K562 (cell line): Measurements from ENCODE around the gene TLN1. TPM values are rescaled to one million over a fixed set of nuclear protein-coding genes. Genes with fewer than 3 reads are reported as not detected.

Experiments used
- ATAC-seq: fragments of 200-7000 bp; cut with Tn5 transposase; 3 replicates; pipeline ENCODE4 v1.9.1; 2020; ENCODE audit warnings: moderate library complexity
- BruUV-seq: library from RNA; stranded (reverse); fragments of 400-500 nt; replicated peaks from 2 replicates; lab custom pipeline; 2021; lab: Mats Ljungman, UMichigan
- CTCF ChIA-PET: fragments of 300-600 bp; formaldehyde crosslinking; extraction: SDS; loops from one replicate; lab custom pipeline; 2021; ENCODE audit warnings: low intra/inter-chr PET ratio; lab: Yijun Ruan, JAX
- POLR2A ChIA-PET: fragments of 300-600, 350-650 bp; sonication (Branson Sonifier 250); formaldehyde crosslinking; extraction: SDS; loops from one replicate; lab custom pipeline; 2021; ENCODE audit warnings: antibody characterized with exemption, inconsistent platforms; lab: Yijun Ruan, JAX
- DNase-seq, 4 experiments: peaks; one replicate each; pipeline versions ENCODE4 v3.0.0 to v3.0.0-alpha.2; 2011 to 2018; ENCODE audit warnings: low spot score in 3 of 4, mixed read lengths in 3 of 4; ENCODE audit errors: extremely low read depth in 1 of 4
- FAIRE-seq: peaks from 2 replicates; lab custom pipeline; 2011; peaks lifted over from hg19 to GRCh38; lab: Jason Lieb, UNC
- H2AFZ ChIP-seq: 2 replicates; pipeline ENCODE4 v1.6.0; 2011; ENCODE audit warnings: low read depth, low read length, control low read depth, inconsistent platforms
- H3K27ac ChIP-seq: fragments of 200-600 bp; 3 replicates; pipeline ENCODE4 v1.8.0; 2011; ENCODE audit warnings: low read depth, mild to moderate bottlenecking, control low read depth, inconsistent platforms, low read length, moderate library complexity, mixed read lengths; ENCODE audit errors: extremely low read depth
- H3K27me3 ChIP-seq, 2 experiments: fragments of 300-600 bp in 1 of 2; 2 replicates in 1 of 2; 3 replicates in 1 of 2; pipeline versions ENCODE4 v1.6.0 to v1.8.0; 2011; ENCODE audit warnings: inconsistent platforms in 2 of 2, low read length in 2 of 2, mild to moderate bottlenecking in 1 of 2, mixed read lengths in 1 of 2, moderate library complexity in 1 of 2; ENCODE audit not compliant: control insufficient read depth in 2 of 2, insufficient read depth in 2 of 2
- H3K36me3 ChIP-seq: fragments of 300-600 bp; 3 replicates; pipeline ENCODE4 v1.8.0; 2011; ENCODE audit warnings: mild to moderate bottlenecking, low read length, inconsistent platforms; ENCODE audit not compliant: control insufficient read depth, insufficient read depth
- H3K4me1 ChIP-seq, 2 experiments: fragments of 200-600 bp in 1 of 2; replicated peaks in 1 of 2; 2 replicates in 1 of 2; 3 replicates in 1 of 2; pipeline versions ENCODE4 v1.5.1 to v1.8.0; 2011; ENCODE audit warnings: inconsistent platforms in 2 of 2, low read length in 2 of 2, mild to moderate bottlenecking in 1 of 2, mixed read lengths in 1 of 2, moderate library complexity in 1 of 2; ENCODE audit not compliant: control insufficient read depth in 2 of 2, insufficient read depth in 2 of 2
- H3K4me2 ChIP-seq: 2 replicates; pipeline ENCODE4 v1.6.1; 2011; ENCODE audit warnings: low read length, control low read depth, inconsistent platforms, mixed read lengths; ENCODE audit not compliant: insufficient read depth
- H3K4me3 ChIP-seq: fragments of 200-600 bp; sonication (generic), shearing (Covaris generic); 2 replicates; pipeline ENCODE4 v1.5.1; 2016; ENCODE audit warnings: control low read depth, inconsistent platforms
- H3K79me2 ChIP-seq: fragments of 200-600 bp; 3 replicates; pipeline ENCODE4 v1.8.0; 2011; ENCODE audit warnings: low read length, inconsistent platforms; ENCODE audit not compliant: control insufficient read depth, insufficient read depth
- H3K9ac ChIP-seq, 2 experiments: 2 replicates each; pipeline versions ENCODE4 v1.6.0 to v1.6.1; 2011; ENCODE audit warnings: low read depth in 2 of 2, low read length in 2 of 2, control low read depth in 1 of 2, inconsistent platforms in 1 of 2, mild to moderate bottlenecking in 1 of 2, mixed read lengths in 1 of 2; ENCODE audit not compliant: insufficient read depth in 1 of 2
- H3K9me1 ChIP-seq: one replicate; pipeline ENCODE4 v1.6.0; 2011; ENCODE audit warnings: inconsistent platforms, mild to moderate bottlenecking, low read length, moderate library complexity; ENCODE audit not compliant: control insufficient read depth, insufficient read depth
- H3K9me3 ChIP-seq: replicated peaks from 2 replicates; pipeline ENCODE4 v1.5.1; 2011; ENCODE audit warnings: low read depth, low read length, inconsistent platforms; ENCODE audit not compliant: control insufficient read depth, insufficient read depth
- H4K20me1 ChIP-seq: replicated peaks from 2 replicates; pipeline ENCODE4 v1.6.1; 2011; ENCODE audit warnings: low read length, inconsistent platforms, mixed read lengths; ENCODE audit not compliant: control insufficient read depth, insufficient read depth
- ILF3 ChIP-seq: fragments of 450-650 bp; IDR thresholded peaks from 2 replicates; pipeline ENCODE4 v1.6.1; 2018; ENCODE audit warnings: antibody characterized with exemption, mild to moderate bottlenecking, moderate library complexity, borderline replicate concordance
- RBFOX2 ChIP-seq: fragments of 200-400 bp; formaldehyde crosslinking; IDR thresholded peaks from 2 replicates; pipeline ENCODE4 v1.6.1; 2017; ENCODE audit warnings: low read depth, mild to moderate bottlenecking, low read length, moderate library complexity
- WGBS: fragments of 100-300 bp; shearing (Covaris generic); methylation state at CpG from one replicate; pipeline ENCODE4 v1.1.6; 2016; ENCODE audit warnings: low coverage, mixed read lengths; ENCODE audit not compliant: insufficient coverage; ENCODE audit errors: missing lambda C conversion rate; 5-methylcytosine and 5-hydroxymethylcytosine counted together
- in situ Hi-C: fragments of 300-500 bp; cut with MboI; formaldehyde crosslinking; loops from 4 replicates; pipeline ENCODE4 v1.15.0; 2018; ENCODE audit warnings: inconsistent platforms, mixed read lengths
- intact Hi-C: fragments of 100-400 bp; cut with micrococcal nuclease; formaldehyde crosslinking; loops from 2 replicates; pipeline ENCODE4 v1.14.2; 2022
- polyA plus RNA-seq, 8 experiments: library from polyadenylated mRNA; depleted of rRNA in 4 of 8; stranded (reverse) in 5 of 8; unstranded in 3 of 8; fragments of >200 nt; fragmentation: Nextera tagmentation in 2 of 8; fragmentation: Illumina TruSeq in 1 of 8; extraction: Ambion mirVana in 2 of 8; extraction: Trizol in 1 of 8; gene quantifications; 2 replicates each; pipeline versions ENCODE4 v1.2.1 to v1.2.3, GENCODE V29; 2011 to 2014; ENCODE audit warnings: inconsistent platforms in 1 of 8, missing spikeins in 1 of 8
- total RNA-seq, 7 experiments: library from RNA; depleted of rRNA in 6 of 7; stranded (reverse); fragments of >200 nt in 6 of 7; fragmentation: Illumina TruSeq in 2 of 7; extraction: Trizol in 2 of 7; gene quantifications; 2 replicates each; pipeline versions ENCODE4 v1.2.1 to v1.2.3, GENCODE V29; 2011 to 2021; ENCODE audit warnings: low replicate concordance in 1 of 7

TLN1 gene
- total and polyA plus RNA-seq, 9 of the 15 experiments (the other 6 are each of a cell fraction or from before 2014, with no cell fraction given), result 3.6 to 240 (median 54.8) TPM

DNA sequence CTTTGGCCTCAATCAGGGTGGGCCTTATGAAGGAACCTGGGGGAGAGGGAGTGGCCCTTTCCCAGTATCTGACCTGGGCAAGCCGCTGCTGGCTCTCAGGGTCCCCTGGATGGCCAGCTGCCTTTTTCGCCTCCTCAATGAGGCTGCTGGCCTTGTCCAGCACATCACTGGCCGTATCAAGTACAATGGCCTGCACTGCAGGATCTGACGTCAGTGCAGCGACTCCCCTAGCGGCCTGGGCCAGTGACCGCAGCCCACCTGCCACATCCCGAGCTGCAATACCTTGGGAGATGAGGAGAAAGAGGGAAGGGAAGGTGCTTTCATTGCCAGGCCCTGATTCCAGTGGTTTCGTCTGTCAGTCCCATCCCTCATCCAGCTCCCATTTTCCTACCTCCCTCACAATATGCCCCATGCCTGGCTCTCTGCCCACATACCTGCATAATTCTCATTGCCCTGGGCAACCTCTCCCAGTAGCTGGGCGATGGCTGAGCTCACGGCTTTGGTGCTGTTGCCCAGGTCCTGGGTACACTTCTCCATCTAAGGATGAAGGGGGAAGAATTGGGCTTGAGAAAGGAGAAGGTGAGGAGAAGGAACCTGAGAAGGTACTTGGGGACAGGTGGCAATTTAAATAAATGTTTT lies 19.1 kb downstream of the TLN1 start:
- intact Hi-C loops, result no loop called here
- Histone ChIP-seq H3K4me2 (no peak overlapping the region), H3K9me1 (no peaks in the 10 kb centered on the region), H3K4me3 (no peak overlapping the region), H3K9me3 (no peaks in the 10 kb centered on the region)
- ChIA-PET POLR2A (interaction anchor here (0.6 to 2.5 kb wide), 7 partner anchors 9 to 752 kb away, joined by 3 to 17 read pairs (median 4); partner anchors contain the start of genes CREB3 and TLN1), CTCF (no interaction called here)
- WGBS, result 92% methylated on average over 10 of the region's 11 CpGs
- ATAC-seq, result no peak
- TF ChIP-seq ILF3 (no peak), RBFOX2 (peak; percentile 15; the same call in 1 of the 2 replicates)
- TF ChIP-seq, all 486 proteins: peak for 1
- H3K4me1 ChIP-seq, result no peaks in the 10 kb centered on the region
- DNase-seq (no peak), FAIRE-seq (no peak)
- no peak overlapping the region for H2AFZ ChIP-seq
- no peaks in the 10 kb centered on the region for H3K27me3 ChIP-seq
- no peak overlapping the region for H3K9ac ChIP-seq
- no peaks in the 10 kb centered on the region for H3K79me2 ChIP-seq
- no peak overlapping the region for H3K27ac ChIP-seq
- peaks cover 90% of the 10 kb centered on the region; the same call in 2 of the 3 replicates for H3K36me3 ChIP-seq
- no peaks in the 10 kb centered on the region for H4K20me1 ChIP-seq
- in situ Hi-C loops, result no loop called here
- BruUV-seq, result no TSS peak
